ENCODE data around the gene SH3BP5.
A peak's percentile ranks its signal among the peaks of the same experiment; 100 is the strongest.

SH3BP5 gene

DNA sequence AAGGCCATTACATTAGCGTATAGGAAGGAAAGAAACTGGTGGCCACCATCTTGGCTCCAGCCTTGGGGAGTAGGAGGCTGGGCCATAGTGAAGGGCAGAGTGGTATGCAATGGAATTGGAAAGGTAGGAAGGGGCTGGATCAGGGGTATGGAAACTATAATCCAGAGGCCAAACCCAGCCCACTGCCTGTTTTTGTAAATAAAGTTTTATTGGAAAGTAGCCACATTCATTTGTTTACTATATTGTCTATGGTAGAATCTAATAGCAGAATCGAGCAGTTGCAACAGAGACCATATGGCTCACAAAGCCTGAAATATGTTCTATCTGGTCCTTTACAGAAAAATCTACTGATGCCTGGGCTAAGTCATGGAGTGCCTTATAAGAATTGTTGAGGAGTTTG lies 14.1 kb upstream of the SH3BP5 start:
- DNase-seq, result no peak

DNA sequence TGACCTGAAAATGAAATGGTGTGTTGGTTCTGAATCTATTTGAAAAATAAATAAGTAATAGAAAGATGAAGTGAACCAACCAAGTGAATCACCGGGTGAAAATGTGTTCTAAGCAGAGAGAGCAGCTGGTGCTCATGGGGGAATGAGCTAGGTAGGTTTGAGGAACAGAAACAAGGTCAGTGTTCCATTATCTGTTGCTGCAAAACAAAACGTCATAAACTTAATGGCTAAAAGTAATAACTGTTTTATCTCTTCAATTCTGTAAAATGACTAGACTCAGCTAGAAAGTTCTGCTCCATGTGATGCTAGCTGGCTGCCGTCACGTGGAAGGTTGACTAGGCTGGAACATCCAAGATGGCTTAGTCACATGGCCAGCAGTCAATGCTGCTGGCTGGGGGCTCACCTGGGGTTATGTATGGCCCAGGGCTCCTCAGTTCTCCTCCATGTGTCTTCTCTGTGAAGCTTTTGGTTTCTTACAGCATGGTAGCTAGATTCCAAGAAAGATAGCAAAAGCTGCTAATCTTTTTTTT lies 13.3 kb upstream of the SH3BP5 start:
- no peak for DNase-seq

DNA sequence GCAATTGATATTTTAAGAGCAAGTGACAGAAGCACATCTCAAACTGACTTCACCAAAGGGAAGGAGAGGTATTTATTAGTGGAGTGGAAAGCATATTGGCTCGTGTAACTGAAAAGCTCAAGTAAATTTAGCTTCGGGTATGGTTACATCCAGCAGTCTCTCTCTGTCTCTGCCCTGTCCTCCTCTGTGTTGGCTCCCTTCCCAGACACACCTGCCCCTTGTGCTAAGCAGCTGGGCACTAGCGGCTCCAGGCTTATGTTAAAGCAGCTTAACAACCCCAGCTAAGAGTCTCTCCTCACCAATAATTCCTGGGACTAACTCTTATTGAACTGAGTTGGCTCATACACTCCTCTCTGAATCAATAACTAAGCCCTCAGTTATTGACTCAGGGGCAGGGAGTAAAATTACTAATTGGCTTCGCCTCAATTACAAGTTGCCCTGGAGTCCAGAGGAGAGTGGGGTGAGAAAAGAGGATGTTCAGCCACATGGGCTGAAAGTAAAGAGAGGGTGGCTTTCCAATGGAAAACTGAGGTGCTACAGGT lies 12.8 kb upstream of the SH3BP5 start:
- peak; percentile 76 for DNase-seq

DNA sequence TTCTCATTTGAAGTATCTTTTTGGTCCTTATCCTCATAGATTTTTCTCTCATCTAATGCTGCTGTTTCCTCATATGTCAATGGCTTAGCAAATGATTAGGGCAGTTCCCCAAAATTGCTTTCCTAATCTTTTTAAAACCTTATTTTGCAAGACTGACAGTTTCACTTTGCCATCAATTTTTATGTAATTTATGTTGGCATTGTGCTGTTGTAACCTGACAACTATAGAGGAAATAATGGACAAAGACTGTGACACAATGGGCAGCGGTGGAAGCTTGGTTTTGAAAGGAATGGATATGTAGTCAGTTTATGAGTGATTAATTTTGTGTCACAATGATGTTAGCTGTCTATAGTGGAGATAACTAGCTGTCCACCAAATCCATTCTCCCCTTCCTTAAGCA lies 10.6 kb upstream of the SH3BP5 start:
- DNase-seq, result no peak

DNA sequence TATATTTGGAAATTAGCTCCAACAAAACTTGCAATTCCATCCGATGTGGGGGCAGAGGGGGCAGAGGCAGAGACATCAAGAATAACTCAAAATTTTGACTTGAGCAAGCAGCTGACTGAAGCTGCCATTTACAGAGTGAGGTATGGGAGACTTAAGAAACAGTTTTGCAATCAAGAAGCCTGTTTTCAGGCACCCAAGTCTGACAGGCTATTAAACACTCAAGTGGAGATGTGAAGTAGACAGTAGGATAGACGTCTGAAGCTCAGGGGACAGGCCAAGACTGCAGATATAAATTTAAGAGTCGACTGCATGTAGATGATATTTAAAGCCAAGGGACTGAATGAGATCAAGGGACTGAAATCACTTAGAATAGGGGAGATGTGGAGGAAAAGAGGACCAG lies 9.9 kb upstream of the SH3BP5 start:
- no peak for DNase-seq

DNA sequence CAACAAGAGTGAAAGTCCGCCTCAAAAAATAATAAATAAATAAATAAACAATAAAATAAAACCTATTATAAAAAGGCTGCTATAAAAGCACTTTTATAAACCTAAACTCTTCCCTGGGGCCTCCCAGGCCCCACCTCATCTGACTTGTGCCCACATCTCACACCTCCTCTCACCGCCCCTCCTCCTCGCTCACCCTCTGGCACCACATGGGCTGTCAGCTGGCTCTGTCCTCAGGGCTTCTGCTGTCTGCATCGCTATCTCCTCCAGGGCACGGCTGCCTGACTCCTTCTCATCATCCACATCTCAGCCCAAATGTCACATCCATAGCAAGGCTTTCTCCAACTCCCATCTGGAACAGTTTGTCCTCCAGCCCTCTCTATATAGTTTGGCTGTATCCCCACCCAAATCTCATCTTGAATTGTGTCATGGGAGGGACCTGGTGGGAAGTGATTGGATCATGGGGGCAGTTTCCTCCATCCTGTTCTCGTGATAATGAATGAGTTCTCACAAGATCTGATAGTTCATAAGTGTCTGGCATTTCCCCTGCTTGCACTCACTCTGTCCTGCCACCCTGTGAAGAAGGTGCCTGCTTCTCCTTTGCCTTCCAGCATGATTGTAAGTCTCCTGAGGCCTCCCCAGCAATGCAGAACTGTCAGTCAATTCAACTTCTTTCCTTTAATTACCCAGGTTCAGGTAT lies 8.8 kb upstream of the SH3BP5 start:
- DNase-seq, result no peak

DNA sequence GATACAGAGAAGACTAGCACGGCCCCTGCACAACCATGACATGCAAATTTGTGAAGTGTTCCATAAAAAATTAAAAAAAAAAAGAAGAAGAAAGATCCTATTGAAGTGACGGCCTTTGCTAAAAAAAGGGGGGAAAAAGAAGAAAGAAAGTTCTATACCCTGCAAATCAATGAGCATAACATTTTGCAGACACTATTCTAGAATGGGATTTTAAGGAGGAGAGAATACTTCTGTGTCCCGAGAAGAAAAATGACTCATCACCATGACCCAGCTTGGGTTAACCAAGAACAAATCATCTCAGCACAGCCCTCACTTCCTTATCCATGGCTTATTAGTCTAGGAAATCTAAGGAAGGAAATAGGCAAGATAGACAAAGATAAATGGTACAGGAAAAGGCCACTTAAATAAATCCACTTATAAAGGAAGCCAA lies 7.4 kb upstream of the SH3BP5 start:
- DNase-seq, result no peak

DNA sequence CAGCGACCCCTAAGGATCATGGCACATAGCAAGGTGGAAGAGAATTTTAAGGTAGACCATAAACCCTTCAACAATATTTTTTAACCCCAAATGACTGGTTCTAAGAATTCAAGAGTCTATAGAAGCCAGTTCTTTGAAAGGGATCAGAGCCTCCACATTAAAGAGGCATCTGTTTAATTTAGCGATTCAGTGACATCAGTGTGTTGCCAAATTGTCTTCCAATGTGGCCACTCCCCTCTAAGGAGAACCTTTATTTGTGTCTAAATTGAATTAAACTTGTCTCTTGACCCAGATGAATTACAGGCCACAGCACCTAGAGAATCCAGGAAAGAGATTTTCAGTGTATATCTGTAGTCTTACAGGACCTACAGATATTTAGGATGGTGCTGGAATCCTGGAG lies 6.6 kb upstream of the SH3BP5 start:
- no peak for DNase-seq

DNA sequence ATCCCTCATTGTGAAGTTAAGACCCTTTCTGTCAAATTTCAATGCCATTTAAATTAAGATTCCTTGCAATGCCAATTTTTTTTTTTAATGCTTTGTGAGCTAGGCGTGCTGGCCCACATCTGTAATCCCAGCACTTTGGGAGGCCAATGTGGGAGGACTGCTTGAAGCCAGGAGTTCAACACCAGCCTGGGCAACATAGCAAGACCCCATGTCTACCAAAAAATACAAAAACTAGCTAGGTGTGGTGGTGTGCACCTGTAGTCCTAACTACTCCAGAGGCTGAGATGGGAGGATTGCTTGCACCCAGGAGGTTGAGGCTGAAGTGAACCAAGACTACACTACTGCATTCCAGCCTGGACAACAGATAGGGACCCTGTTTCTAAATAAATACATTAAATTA lies 5.6 kb upstream of the SH3BP5 start:
- no peak for DNase-seq

DNA sequence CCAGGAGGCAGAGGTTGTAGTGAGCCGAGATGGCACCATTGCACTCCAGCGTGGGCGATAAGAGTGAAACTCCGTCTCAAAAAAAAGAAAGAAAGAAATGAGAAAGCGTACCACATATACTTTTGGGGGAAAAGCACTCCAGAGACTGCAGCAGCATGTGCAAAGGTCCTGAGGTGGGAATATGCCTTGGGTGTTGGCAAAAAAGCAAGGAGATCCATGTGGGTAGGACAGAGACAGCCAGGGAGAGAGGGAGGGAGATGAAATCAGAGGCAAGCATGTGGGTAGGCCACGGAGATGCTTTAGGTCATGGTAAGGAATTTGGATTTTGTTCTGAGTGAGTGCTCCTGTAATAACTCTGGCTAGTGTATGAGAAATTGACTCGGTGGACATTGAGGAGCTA lies 3.7 kb upstream of the SH3BP5 start:
- no peak for DNase-seq

DNA sequence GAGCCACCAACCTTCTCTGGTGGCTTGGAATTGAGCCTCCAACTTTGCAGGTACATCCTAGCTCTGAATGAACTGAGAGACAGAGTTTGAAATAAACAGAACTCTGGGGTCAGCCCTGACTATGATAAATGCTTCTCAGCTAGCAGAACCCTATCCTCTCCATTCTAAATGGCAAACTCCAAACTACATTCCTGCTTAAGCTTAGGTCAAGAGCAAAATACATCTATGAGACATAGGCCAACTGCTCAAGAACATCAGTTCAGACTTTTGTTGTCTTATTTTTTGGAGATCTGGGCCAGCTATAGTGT lies 1.5 kb upstream of the SH3BP5 start:
- DNase-seq, result no peak

DNA sequence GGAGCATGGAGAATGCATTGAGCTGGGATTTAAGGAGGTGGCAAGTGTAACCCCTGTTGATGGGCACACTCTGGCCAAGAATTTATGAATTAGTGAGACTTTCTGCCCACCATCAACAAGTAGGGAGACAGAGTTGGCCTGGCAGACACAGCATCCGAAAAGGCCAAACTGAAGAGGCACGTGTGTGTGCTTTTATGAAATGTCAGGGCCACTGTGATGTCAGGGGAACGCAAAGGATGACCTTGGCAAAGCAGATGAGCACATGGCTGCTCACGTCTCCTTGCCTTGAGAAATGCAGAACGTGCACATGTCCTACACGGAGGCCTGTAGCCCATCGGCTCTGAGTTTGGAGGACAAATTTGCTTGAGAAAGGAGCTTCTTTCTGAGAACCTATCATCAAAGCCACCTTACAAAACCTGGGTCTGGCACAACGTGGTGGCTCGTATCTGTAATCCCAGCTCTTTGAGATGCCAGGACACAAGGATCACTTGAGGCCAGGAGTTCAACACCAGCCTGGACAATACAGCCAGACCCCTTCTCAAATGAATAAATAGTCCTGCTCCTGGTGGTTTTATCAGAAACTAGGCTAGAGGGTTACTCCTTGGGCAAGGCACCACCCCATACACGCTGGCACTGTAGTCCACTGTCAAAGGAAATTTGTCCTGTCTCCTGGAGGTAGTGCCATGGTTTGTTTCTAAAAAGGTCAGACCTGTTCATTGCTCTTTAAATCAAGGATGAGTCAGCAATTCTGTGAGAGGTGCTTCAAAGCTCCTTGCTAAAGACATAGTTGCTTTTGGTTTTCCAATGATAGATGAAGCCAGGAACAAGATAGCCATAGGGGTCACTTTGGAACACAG lies 941 bp upstream of the SH3BP5 start:
- DNase-seq, result no peak

DNA sequence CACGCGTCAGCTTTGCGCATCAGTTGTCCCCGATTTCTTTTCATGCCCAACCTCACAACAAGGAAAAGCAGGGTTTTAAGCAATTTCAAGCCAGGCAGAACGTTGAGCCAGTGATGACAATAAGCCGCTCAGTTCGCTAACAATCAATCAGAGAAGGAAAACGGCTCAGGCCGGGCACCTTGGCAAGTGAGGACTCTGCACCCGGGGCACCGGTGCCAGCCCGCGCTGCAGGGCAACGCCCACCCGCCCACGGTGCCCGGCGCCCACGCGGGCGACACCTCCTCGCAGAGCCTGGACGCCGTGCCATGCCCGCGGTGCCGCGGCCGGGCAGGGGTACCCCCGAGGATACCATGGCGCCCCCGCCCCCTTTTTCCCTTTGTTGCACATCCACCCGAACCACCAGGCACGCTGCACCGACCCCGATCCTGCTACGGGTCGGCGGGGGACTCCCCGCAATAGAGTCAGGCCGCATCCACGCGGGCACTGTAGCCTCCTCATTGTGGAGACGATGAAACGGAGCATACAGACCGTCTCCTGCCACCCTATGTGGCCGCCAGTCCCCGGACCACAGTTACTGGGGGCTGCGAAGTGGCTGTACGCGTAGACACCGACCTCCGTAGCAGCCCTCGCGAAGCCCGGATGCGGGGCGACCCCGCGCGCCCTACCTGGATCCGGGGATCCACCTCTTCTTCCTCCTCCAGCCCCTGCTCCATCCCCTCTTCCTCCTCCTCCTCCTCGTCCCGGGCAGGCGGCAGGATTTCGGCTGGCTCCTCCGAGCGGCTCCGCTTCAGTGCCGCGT lies 581 bp downstream of the SH3BP5 start:
- no peak for DNase-seq

DNA sequence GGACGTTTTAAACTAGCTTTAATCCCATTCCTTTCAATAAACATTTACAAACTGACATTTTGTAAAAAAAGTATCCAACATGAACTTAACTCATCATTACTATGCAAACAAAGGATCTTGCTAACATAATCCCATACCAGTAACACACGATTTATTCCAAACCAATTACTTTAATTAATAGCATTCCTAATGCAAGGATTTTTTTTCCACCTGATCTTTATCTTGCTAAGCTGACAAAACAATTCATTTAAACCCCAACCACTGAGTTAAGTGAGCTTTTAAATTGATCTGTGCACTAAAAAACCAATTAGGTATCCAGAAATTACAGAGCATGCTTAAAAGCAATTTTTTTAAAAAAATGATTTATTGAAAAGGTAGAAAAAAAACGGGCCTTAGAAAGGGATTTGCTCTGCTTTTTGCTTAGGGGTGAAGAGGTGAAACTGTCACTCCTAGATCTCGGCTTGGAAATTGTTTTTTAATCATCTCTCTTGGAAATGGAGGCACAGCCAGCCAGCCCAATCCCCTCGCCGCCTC lies 1.2 kb downstream of the SH3BP5 start:
- no peak for DNase-seq

DNA sequence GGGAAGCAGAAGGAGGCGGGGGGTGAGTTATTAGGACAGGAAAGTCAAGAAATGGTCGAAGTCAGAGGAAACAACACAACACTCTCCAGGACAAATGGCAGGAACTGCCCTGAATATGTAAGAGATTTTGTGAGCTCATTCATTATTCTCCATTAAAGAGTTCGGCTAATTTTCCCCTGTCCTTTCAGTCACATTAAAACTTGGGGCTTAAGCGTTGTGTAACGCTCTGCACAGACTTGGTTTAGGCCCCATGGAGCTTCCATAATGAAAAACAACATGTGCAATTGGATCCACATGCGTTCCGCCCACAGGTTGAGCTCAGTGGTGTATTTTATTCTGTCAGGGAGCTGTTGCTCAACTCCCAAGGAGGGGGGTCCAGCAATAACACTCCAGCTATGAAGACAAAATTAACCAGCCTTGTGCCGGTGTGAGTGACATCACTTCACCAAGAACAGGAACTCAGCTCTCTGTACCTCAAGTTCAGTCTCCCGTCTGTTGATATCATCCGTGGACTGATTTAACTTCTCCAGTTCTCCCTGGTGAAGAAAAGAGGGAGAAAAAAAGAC lies 2.3 kb downstream of the SH3BP5 start:
- DNase-seq, result no peak

DNA sequence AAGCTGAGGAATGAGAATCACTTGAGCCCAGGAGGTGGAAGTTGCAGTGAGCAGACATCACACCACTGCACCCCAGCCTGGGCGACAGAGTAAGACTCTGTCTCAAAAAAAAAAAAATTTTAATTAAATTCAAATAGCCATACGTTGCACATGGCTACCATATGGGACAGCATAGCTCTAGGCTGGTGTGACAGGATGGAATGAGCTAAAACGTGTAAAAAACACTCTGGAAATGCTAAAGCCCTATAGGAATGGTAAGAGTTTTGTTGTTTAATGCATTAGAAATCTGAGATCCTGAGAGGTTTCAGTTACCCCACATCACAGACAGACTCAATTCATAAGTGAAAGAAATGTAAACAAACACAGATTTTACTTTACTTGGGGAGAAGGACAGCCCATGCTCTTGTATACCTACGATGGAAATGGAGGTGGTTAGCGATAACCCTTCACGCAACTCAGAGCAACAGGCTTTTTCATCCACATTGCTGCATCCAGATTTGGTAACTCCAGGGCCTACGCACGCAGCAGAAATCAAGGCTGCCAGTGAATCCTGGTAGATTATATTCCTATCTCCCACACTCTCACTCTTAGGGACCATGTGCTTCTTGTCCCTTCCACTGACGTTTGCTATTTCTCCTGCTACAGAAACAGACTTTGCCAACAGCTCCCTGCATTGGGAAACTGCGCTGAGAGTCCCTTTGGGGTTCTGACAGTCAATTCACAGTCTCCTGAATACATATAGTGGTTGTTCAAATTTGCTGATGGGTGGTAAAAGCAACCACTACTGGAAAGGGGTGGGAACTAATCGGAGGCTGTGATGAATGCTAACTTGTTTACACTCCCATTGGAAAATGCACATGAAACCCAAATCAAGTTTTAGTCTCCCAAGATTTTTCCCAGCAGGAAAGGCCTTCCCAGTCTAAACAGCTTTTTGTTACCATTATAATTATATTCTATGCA lies 3.1 kb downstream of the SH3BP5 start:
- DNase-seq, result no peak

DNA sequence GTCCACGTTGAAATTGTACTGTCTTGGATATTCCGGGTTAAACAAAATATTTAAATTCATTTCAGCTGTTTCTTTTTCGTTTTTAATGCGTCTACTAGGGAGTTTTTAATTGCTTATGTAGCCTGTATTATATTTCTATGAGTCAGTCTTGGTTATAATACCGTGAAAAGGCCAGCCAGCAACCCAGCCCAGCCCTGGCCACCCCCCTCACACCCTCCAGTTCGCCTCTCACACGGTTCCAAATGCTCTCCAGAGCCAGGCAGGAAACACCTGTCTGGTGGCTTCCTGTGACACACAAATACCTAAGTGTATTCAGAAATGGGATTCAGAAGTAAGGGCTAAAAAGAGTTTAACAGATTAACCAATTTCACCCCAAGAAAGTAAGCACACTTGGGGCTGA lies 4.4 kb downstream of the SH3BP5 start:
- peak; percentile 50 for DNase-seq

DNA sequence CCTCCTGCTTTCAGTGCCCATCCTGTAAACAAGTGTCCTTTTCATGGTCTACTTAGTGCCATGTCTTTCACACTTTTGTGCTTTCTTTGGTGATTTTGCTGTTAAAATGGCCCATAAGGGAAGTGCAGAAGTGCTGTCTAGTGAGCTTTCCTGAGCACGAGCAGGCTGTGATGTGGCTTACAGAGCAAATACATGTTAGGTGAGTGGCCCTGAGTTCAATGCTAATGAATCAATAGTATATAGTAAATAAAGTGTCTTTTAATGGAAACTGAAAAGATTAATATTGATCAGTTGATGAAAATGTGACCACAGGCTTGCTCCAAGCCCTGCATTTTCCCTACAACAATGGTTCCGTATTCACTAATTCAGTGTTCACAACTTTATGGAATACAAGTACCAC lies 5.7 kb downstream of the SH3BP5 start:
- no peak for DNase-seq

DNA sequence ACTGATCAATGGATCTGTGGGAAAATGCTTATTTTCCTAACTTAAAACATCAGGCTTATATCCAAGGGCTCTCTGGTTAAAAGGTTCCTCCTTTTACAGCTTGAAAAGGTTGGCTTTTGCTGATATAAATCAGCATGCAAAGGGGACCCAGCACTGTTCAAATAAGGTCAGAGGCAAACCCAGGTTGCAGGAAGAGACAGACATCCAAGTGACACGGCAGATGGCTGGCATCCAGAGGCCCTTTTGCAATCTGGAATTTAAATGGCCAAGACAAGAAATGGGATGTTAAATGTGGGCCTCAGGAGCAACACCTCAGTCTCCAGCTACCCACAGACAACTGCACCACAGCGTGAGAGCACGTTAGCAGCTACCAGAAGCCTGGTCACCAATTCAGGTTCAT lies 6.3 kb downstream of the SH3BP5 start:
- DNase-seq, result no peak

DNA sequence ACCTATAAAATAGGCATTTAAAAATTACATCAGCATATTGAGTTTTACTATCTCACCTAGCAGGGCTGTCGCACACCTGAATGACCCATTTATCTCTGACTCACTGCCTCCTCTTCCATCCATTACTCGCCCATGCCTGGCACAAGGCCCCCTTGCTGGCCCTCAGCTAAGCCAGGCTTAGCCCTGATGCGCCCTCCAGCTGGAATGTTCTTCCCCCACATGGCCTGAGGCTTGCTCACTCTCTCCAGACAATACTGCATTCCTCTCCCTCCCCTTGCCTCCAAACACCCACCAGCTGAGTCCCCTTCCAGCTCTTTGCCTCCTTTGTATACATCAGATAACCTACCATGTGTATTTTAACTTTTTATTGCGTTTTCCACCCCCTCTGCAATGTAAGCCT lies 7.2 kb downstream of the SH3BP5 start:
- no peak for DNase-seq

DNA sequence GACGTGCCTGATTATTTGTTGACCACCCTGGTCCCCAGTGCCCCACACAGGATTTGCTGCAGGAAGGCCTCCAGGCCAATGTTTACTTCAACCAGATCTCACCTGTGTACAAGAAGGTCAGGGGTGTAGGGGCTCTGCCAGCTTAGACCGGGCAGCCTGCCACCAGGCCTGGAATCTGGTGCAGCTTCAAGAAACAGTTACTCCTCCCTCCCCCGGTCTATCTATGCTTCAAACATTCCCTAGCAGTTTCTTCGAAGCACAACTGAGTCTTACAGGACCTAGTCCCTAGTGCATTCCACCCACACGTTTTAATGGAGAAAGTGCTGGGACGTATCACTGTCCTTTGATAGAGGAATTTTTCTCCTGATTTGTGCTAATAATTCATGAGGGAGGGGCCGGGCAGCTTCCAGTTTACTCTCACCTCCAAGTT lies 8.0 kb downstream of the SH3BP5 start:
- DNase-seq, result no peak

DNA sequence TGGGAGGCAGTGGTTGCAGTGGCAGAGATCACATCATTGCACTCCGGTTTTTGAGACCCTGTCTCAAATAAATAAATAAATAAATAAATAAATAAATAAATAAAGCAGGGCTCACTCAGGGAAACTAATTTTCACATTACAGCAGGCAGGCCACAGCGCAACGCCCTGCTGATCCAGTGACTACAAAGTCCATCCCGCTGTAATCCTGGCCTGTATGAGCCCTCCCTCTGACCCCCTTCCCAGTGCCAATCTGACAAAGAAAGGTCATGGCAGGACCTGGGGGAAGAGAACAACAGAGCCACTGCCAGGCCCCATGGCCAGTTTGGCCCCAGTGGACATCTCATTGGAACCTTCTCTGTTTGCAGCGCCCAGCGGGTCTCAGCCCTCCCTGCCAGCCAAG lies 9.3 kb downstream of the SH3BP5 start:
- no peak for DNase-seq

Data from DMS79 (cell line).